Transverse colon (tissue), 4 donors: ENCODE data around the gene ANKRD34A. TPM values are rescaled to one million over a fixed set of nuclear protein-coding genes. Genes with fewer than 3 reads are reported as not detected.

Source experiments
- DNase-seq: peaks from one replicate; pipeline ENCODE4 v3.0.0-alpha.2; 2019
- H3K27ac ChIP-seq, 4 donors: fragments of 200-600 bp; sonication (generic); 2 replicates each; pipeline ENCODE4 v1.5.1; 2016 to 2018; ENCODE audit warnings: inconsistent platforms in 4 of 4
- H3K27me3 ChIP-seq: fragments of 200-600 bp; sonication (generic); 2 replicates; pipeline ENCODE4 v1.5.1; 2017; ENCODE audit warnings: inconsistent platforms
- H3K36me3 ChIP-seq, 4 donors: fragments of 200-600 bp; sonication (generic); 2 replicates each; pipeline ENCODE4 v1.5.1; 2017 to 2019; ENCODE audit warnings: inconsistent platforms in 4 of 4
- H3K4me1 ChIP-seq, 4 donors: fragments of 200-600 bp; sonication (generic); 2 replicates each; pipeline ENCODE4 v1.5.1; 2017 to 2020; ENCODE audit warnings: inconsistent platforms in 4 of 4
- H3K4me3 ChIP-seq, 4 donors: fragments of 200-600 bp; sonication (generic); 1 replicate in 1 of 4; 2 replicates in 3 of 4; pipeline versions ENCODE4 v1.5.1 to v1.6.1; 2017 to 2019; ENCODE audit warnings: inconsistent platforms in 4 of 4
- H3K9me3 ChIP-seq, 2 donors: fragments of 200-600 bp; sonication (generic); 2 replicates each; pipeline ENCODE4 v1.5.1; 2017 to 2019; ENCODE audit warnings: inconsistent platforms in 2 of 2
- EP300 ChIP-seq: sonication (generic); formaldehyde crosslinking; IDR thresholded peaks from one replicate; pipeline ENCODE4 v1.6.1; 2017; ENCODE audit warnings: antibody characterized with exemption, low read depth
- POLR2A ChIP-seq: fragments of 450-650 bp; IDR thresholded peaks from one replicate; pipeline ENCODE4 v1.6.1; 2016; ENCODE audit warnings: antibody characterized with exemption, mild to moderate bottlenecking, moderate library complexity
- POLR2AphosphoS5 ChIP-seq, 3 donors: sonication (generic); formaldehyde crosslinking; IDR thresholded peaks; one replicate each; pipeline ENCODE4 v1.6.1; 2016; ENCODE audit warnings: antibody characterized with exemption in 3 of 3
- WGBS, 2 donors: methylation state at CpG; one replicate each; pipeline ENCODE4 v1.1.5; 2018; ENCODE audit warnings: low coverage in 1 of 2; 5-methylcytosine and 5-hydroxymethylcytosine counted together
- in situ Hi-C, 4 donors: fragments of 200-750 bp; cut with MboI; loops; one replicate each; pipeline versions ENCODE4 v1.15.0 to v1.15.1; 2017; ENCODE audit warnings: low sequenced_read_pairs in 3 of 4, low pct_ligation_motif_present in 1 of 4, low pct_unique_long_range_greater_than_20kb in 1 of 4
- intact Hi-C: fragments of 100-400 bp; cut with DNase I; formaldehyde crosslinking; loops from one replicate; pipeline ENCODE4 v1.15.1; 2023; ENCODE audit warnings: low total_unique reads
- total RNA-seq, 4 donors: library from RNA; depleted of rRNA; stranded (reverse); fragments of >200 nt; gene quantifications; one replicate each; pipeline ENCODE4 v1.1.0, GENCODE V29; 2016
- TF ChIP-seq, protein P1 (sequence below), 5 experiments: fragments of 200-600 bp in 3 of 5; fragments of 450-650 bp in 2 of 5; sonication (generic) in 3 of 5; IDR thresholded peaks; 1 replicate in 2 of 5; 2 replicates in 3 of 5; pipeline ENCODE4 v1.5.1; 2016 to 2017; ENCODE audit warnings: antibody characterized with exemption in 5 of 5, inconsistent platforms in 3 of 5, mild to moderate bottlenecking in 2 of 5, moderate library complexity in 1 of 5

Gene ANKRD34A
- total RNA-seq, 4 donors from 2014 or later, result 0.41 to 4.1 (median 0.64) TPM; not detected in 1

DNA sequence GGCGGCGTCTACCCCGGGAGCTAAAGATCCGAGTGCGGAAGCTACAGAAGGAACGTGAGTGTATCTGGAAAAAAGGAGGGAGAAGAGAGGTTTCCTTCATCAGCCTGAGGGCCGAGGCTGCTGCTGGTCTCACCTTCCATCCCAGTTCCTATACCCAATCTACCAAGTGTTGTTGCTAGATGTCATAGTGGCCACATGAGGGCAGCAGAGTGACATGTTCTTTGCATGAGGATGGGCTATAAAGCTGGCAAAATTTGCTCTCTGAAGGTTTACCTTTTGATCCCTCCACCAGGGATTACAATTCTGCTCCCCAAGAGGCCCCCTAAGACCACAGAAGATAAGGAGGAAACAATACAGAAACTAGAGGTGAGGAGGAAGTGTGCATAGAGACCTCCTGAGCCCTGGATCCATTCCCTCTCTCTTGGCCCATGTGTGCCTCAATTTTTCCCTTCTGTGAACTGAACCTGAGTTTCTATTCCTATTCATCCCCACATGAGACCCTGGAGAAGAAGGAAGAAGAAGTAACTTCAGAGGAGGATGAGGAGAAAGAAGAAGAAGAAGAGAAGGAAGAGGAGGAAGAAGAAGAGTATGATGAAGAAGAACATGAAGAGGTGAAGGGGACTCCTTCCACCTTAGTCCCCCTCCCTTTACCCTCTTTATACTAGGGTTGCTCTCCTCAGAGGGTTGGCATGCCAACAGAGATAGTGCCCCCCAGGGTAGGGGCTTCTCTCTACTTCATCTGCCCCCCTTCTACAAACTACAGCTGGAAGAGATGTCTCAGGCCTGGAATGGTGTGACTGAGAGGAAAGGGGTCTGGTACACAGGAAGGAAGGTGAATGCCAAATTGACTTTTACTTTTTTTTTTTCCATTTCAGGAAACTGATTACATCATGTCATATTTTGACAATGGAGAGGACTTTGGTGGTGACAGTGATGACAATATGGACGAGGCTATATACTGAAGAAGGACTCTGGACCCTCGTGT lies 13.4 kb upstream of the ANKRD34A start:
- peaks cover 42 to 55% (median 47%) of the 10 kb centered on the region in 4 donors for H3K4me1 ChIP-seq
- H3K9me3 ChIP-seq, result no peaks in the 10 kb centered on the region
- peak; percentile 84 for DNase-seq
- H3K27me3 ChIP-seq, result no peaks in the 10 kb centered on the region
- H3K36me3 ChIP-seq, result no peaks in the 10 kb centered on the region
- 14 to 30% methylated on average over 9 of the region's 9 CpGs for WGBS, 2 donors
- peak overlapping the region in 1 of 4 donors; percentile 31 for H3K4me3 ChIP-seq
- H3K27ac ChIP-seq, result peak overlapping the region; percentile 97 to 99 (median 98)
- intact Hi-C loops (loop anchor here (2.0 kb wide), 2 partner anchors 21 to 35 kb away; no protein-coding TSS in a partner anchor), in situ Hi-C loops (loop anchor here in 3 of 4 donors (5.0 to 10.0 kb wide), 2 partner anchors 35 to 47 kb away; partner anchors contain the start of gene HJV (in 1 of the 3))
- TF ChIP-seq EP300 (no peak), POLR2AphosphoS5 (IDR thresholded peaks at IDR 0.05) (peak in 2 of 3 donors; percentile 50 to 68), POLR2A (no peak)
- TF ChIP-seq, protein P1, sequence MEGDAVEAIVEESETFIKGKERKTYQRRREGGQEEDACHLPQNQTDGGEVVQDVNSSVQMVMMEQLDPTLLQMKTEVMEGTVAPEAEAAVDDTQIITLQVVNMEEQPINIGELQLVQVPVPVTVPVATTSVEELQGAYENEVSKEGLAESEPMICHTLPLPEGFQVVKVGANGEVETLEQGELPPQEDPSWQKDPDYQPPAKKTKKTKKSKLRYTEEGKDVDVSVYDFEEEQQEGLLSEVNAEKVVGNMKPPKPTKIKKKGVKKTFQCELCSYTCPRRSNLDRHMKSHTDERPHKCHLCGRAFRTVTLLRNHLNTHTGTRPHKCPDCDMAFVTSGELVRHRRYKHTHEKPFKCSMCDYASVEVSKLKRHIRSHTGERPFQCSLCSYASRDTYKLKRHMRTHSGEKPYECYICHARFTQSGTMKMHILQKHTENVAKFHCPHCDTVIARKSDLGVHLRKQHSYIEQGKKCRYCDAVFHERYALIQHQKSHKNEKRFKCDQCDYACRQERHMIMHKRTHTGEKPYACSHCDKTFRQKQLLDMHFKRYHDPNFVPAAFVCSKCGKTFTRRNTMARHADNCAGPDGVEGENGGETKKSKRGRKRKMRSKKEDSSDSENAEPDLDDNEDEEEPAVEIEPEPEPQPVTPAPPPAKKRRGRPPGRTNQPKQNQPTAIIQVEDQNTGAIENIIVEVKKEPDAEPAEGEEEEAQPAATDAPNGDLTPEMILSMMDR (IDR thresholded peaks at IDR 0.05), result peak; percentile 72 to 95 (median 82)

DNA sequence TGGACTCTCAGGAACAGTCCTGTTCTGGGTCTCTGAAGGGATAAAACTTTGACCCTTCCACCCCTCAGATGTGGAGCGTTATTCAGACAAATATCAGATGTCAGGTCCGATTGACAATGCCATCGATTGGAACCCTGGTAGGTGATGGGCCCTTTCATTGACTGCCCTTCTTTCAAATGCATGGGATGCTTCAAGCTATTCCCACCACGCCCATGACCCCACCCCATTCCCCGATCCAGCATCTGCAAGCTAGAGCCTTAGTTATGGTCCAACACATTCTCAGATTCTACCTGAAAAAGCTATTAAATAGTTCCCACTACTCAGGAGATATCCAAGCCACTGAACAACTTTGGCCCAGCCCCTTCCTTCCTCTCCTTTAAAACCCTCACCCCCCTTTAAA lies 12.6 kb upstream of the ANKRD34A start:
- intact Hi-C loops (loop anchor here (2.0 kb wide), 1 partner anchor 36 kb away; no protein-coding TSS in a partner anchor), in situ Hi-C loops (loop anchor here in 3 of 4 donors (5.0 to 10.0 kb wide), 2 partner anchors 35 to 48 kb away; partner anchors contain the start of gene HJV (in 1 of the 3))
- no peaks in the 10 kb centered on the region for H3K36me3 ChIP-seq
- H3K4me3 ChIP-seq, result no peak overlapping the region
- no peak for TF ChIP-seq POLR2AphosphoS5 (IDR thresholded peaks at IDR 0.05)
- TF ChIP-seq, protein P1 (IDR thresholded peaks at IDR 0.05), result no peak
- TF ChIP-seq EP300, result no peak
- no peak for TF ChIP-seq POLR2A
- H3K9me3 ChIP-seq, result no peaks in the 10 kb centered on the region
- no peak for DNase-seq
- peaks cover 34 to 47% (median 39%) of the 10 kb centered on the region in 4 donors for H3K4me1 ChIP-seq
- no peaks in the 10 kb centered on the region for H3K27me3 ChIP-seq
- WGBS, 2 donors, result 67 to 72% methylated on average over 2 to 5 of the region's 5 CpGs
- H3K27ac ChIP-seq, result peak overlapping the region; percentile 97 to 99 (median 98)

DNA sequence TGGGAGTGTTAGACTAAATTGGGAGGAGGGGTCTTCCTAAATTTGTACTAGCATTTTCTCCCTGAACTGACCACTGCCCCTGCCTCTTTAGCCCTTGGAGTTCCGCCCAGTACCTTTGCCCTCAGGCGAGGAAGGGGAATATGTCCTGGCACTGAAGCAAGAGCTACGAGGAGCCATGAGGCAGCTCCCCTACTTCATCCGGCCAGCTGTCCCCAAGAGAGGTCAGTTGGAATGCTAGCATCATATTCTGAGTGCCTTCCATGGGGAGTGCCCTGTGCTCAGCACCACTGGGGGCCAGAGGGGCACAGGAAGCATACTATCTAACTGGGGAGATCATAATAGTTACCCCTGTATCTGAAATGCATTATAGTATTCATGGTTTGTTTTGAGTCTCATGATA lies 10.8 kb upstream of the ANKRD34A start:
- DNase-seq, result no peak
- Histone ChIP-seq H3K36me3 (no peaks in the 10 kb centered on the region), H3K4me3 (no peak overlapping the region), H3K4me1 (peaks cover 18 to 29% (median 25%) of the 10 kb centered on the region in 4 donors), H3K27ac (no peak overlapping the region), H3K27me3 (no peaks in the 10 kb centered on the region), H3K9me3 (no peaks in the 10 kb centered on the region)
- intact Hi-C loops (no loop called here), in situ Hi-C loops (loop anchor here in 3 of 4 donors (5.0 to 10.0 kb wide), 2 partner anchors 37 to 50 kb away; partner anchors contain the start of gene HJV (in 1 of the 3))
- 82 to 100% methylated on average over 1 to 4 of the region's 4 CpGs for WGBS, 2 donors
- TF ChIP-seq POLR2A, result no peak
- TF ChIP-seq, protein P1 (IDR thresholded peaks at IDR 0.05), result no peak
- TF ChIP-seq EP300, result no peak
- TF ChIP-seq POLR2AphosphoS5 (IDR thresholded peaks at IDR 0.05), result no peak

DNA sequence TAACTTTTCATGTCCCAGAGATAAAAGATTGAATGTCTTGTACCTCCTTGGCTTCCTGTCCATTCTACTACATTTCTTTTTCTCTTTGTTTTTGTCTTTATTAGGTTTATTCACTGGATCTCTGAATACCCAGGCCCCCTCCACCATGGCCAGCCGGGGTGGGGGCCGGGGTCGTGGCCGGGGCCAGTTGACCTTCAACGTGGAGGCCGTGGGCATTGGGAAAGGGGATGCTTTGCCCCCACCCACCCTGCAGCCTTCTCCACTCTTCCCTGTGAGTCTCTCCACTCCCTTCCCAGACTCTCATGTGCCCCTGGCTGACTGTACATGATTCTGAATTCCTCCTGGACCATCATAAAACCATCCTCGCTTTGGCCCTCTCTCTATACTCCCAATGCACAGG lies 10.3 kb upstream of the ANKRD34A start:
- H3K4me1 ChIP-seq, result peaks cover 13 to 24% (median 20%) of the 10 kb centered on the region in 4 donors
- no peaks in the 10 kb centered on the region for H3K27me3 ChIP-seq
- DNase-seq, result no peak
- H3K27ac ChIP-seq, result no peak overlapping the region
- WGBS, 2 donors, result 85 to 91% methylated on average over 6 to 7 of the region's 7 CpGs
- intact Hi-C loops (no loop called here), in situ Hi-C loops (loop anchor here in 3 of 4 donors (5.0 to 10.0 kb wide), 2 partner anchors 38 to 50 kb away; partner anchors contain the start of gene HJV (in 1 of the 3))
- H3K36me3 ChIP-seq, result no peaks in the 10 kb centered on the region
- H3K9me3 ChIP-seq, result no peaks in the 10 kb centered on the region
- TF ChIP-seq POLR2AphosphoS5 (IDR thresholded peaks at IDR 0.05), result no peak
- TF ChIP-seq POLR2A, result no peak
- TF ChIP-seq EP300, result no peak
- TF ChIP-seq, protein P1 (IDR thresholded peaks at IDR 0.05), result no peak
- H3K4me3 ChIP-seq, result no peak overlapping the region
